COLO829 (cell line): Measurements from ENCODE around the gene TOP3B.

Experiments used
- DNase-seq: peaks from one replicate; pipeline ENCODE4 v3.0.0; 2012; ENCODE audit warnings: low spot score

TOP3B gene

GRCh38 chr22:22013559-22014284 lies 31.1 kb upstream of the TOP3B start:
- no peak for DNase-seq

- no peak for DNase-seq
Measured at GRCh38 chr22:22011964-22012363, 29.4 kb upstream of the TOP3B start.

- DNase-seq, result no peak
Measured at GRCh38 chr22:22010358-22010757, 27.8 kb upstream of the TOP3B start.

GRCh38 chr22:22009661-22010060 lies 27.1 kb upstream of the TOP3B start:
- DNase-seq, result no peak

GRCh38 chr22:22006596-22006990 lies 24.0 kb upstream of the TOP3B start:
- no peak for DNase-seq

GRCh38 chr22:22005945-22006595 lies 23.5 kb upstream of the TOP3B start:
- DNase-seq, result no peak

GRCh38 chr22:22003233-22003632 lies 20.6 kb upstream of the TOP3B start:
- DNase-seq, result no peak

- no peak for DNase-seq
Measured at GRCh38 chr22:22002526-22003055, 20.0 kb upstream of the TOP3B start.

- DNase-seq, result no peak
Measured at GRCh38 chr22:22001664-22002525, 19.3 kb upstream of the TOP3B start.

- DNase-seq, result no peak
Measured at GRCh38 chr22:21998595-21999247, 16.1 kb upstream of the TOP3B start.

GRCh38 chr22:21996175-21996720 lies 13.7 kb upstream of the TOP3B start:
- DNase-seq, result no peak

GRCh38 chr22:21995660-21996059 lies 13.1 kb upstream of the TOP3B start:
- DNase-seq, result no peak

- DNase-seq, result no peak
Measured at GRCh38 chr22:21994881-21995444, 12.4 kb upstream of the TOP3B start.

GRCh38 chr22:21992593-21993237 lies 10.1 kb upstream of the TOP3B start:
- no peak for DNase-seq

GRCh38 chr22:21991774-21992173 lies 9.2 kb upstream of the TOP3B start:
- DNase-seq, result no peak

GRCh38 chr22:21991304-21991596 lies 8.7 kb upstream of the TOP3B start:
- DNase-seq, result no peak

GRCh38 chr22:21990445-21991303 lies 8.1 kb upstream of the TOP3B start:
- no peak for DNase-seq

GRCh38 chr22:21989049-21989448 lies 6.5 kb upstream of the TOP3B start:
- no peak for DNase-seq

- no peak for DNase-seq
Measured at GRCh38 chr22:21985214-21985613, 2.6 kb upstream of the TOP3B start.

GRCh38 chr22:21984793-21985192 lies 2.2 kb upstream of the TOP3B start:
- no peak for DNase-seq
